Middle frontal gyrus (tissue), 1 donor: ENCODE data around the gene MEIOC.
"Not testable (repeated sequence)": the region's sequence is repeated elsewhere in the genome, so short reads cannot be mapped to it uniquely, and the experiment has no call there.

Experiments
- DNase-seq: peaks from one replicate; pipeline ENCODE4 v3.0.0-alpha.2; 2015; ENCODE audit warnings: low spot score; ENCODE audit errors: extremely low spot score

The MEIOC gene

DNA sequence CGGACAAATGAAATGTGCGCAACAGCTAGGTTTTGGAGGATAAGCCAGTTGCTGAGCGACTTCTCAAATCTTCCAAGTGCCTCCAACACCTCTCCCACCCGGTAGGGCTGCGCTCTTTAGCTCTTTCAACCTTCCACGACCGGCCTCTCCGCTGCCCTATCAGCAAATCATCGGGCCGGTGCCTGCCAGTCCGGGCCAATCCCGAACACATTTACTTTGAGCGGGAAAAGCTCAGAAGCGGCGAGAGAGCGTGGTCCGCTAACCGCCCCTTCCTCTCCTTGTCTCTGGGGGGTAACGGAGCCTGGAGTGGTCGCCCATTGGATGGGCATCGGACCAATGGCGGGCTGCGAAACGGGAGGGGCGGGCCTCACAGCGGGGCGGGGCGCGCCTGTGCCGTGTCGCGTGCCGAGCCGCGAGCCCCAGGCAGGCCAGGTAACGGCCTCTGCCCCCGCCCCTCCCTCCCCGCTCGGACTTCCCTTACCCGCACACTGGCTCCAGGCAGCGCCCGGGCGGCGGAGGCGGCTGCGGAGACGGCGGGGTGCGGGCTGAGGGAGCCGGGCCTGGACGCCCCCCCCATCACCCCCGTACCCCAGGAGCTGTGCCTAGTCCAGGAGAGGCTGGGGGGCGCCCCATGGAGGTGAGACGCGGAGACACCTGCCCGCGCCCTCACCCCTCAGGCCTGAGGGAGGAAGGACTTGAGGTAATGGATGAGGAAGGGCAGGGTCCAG lies at the start of gene MEIOC:
TSS of gene MEIOC (plus strand) at position 486 of the 728 bp plus-strand sequence. CDS start at position 632, 146 bp downstream.
- no peak for DNase-seq

DNA sequence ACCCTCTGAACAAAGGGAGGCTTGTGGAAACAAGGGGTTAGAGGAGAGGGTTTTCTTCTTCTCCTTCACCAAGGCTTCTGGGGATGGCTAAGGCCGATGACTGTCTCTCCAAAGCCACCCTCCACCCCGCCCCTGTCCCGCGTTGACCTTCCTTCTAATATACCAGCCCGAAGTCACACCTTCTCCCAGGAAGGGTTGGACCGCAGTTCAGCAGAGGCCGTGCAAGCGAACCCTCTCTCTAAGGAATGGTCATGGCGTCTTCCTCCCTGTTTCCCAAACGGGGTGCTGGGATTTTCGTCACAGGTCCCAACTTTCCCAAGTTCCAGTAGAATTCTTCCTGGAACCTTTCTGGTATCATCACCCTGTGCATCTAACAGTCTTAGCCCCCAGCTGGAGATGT lies 49.6 kb upstream of the MEIOC start:
- DNase-seq: no peak

DNA sequence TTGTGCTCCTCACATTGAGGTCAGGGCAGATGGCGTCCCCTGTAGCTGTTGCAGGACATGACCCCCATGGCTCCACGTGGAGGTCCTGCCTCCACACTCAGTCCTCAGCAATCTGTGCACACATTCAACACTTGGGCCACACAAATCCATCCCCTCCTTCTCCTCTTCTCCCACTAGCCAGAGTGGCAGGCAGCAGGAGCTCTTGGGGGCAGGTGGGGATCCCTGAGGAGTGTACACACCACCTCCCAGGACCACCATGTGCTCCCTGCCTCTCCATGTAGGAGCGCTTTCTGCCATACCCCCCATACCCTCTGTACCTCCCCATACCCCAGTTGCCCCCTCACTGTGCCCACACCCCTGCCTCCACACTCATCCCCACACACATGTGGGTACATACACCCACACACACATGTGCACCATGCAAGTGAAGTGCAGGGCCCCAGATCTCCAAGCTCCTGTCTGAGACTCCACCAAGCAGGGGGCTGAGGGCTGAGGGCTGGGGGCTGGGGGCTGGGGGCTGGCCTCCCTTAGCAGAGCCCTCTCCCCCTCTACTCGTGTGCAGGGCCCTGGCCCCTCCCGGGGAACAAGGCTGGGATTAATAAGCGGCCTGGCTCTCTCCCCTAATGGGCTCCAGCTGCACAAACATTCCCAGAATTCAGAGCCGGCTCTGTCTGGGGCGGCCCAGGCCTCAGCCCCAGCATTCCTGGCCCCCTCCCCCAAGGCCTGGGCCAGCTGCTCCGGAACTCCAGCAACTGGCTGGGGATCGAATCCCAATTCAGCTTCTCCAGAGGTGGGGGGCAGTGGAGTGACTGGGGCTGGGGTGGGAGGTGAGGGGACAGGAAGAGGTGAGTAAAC lies 48.2 kb upstream of the MEIOC start:
- DNase-seq: no peak

DNA sequence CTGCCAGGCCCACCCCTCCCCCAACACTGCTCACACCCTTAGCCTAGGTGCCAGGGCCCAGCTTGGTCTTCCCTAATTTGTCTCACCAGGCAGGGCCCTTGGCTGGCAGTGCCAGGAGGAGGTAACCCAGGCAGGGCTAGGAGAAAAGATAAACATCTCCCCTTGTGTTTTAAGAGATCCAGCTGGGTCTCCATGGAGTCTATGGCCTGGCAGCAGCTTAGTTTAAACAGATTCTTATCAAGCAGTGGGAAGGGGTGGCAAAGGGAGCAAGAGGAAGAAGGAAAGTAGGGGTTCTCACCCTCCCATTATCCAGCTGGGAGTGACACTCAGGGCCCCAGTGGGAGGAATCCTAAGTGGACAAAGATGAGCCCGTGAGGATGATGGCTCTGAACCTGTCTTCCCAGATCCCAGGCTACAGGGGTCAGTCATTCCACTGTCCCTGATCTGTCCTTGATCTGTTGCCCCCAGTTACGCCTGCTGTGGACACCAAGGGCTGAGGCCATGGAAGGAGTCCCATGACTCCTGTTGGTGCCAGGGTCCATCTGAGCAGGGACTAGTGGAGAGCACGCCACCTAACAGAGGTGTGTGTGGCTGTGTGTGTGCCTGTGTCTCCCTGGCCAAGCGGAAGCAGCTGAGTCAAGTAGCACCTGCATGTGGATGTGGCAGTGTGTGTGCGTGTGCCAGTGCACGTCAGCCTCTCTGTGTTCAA lies 47.4 kb upstream of the MEIOC start:
- no peak for DNase-seq

DNA sequence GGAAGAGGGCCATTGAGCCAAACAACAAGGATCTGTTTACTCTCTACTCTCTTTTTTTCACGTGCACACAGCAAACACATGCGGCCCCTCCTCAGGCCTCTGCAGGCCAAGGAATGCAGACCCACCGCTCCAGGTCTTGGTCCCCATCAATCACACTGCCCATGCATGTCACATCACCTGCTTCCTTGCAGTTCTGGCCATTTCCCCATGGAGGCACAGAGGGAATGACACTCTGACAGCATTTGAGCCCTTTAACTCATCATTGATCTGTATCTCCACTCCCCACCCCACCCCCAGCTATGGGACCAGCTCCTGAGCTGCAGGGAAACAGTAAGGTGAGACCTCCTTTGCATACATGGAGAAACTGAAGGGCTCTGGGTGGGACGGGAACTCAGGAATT lies 45.9 kb upstream of the MEIOC start:
- DNase-seq: no peak

DNA sequence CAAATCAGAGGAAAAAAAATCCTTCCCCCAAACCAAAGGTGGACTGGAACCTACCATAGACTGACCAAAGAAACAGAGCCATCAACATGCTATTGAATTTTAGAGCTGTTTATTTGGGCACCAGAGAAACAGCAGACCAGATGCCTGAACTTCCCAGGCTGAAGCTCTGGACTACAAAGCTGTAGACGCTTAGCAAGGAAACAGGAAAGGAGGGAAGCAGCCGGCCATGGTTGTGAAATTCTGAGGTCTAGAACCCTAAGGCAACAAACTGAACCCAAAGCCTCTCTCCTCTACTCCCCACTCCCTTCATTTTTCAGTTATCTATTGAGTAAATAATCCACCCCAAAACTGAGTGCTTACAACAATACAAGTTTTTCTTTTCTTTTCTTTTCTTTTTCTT lies 45.4 kb upstream of the MEIOC start:
- no peak for DNase-seq

DNA sequence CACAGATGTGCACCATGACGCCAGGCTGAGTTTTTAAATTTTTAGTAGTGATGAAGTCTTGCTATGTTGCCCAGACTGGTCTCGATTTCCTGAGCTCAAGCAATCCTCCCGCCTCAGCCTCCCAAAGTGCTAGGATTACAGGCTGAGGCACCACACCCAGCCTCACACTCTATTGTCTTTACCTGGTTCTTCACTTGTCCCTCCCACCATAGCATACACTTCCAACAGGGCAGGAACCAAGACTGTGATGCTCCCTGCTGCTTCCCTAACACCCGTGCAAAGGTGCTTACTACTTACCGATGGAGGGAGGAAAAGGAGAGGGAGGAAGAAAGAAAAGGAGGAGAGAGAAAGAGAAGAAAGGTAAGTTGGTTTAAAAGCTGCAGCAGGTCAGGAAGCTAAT lies 41.4 kb upstream of the MEIOC start:
- DNase-seq: no peak

DNA sequence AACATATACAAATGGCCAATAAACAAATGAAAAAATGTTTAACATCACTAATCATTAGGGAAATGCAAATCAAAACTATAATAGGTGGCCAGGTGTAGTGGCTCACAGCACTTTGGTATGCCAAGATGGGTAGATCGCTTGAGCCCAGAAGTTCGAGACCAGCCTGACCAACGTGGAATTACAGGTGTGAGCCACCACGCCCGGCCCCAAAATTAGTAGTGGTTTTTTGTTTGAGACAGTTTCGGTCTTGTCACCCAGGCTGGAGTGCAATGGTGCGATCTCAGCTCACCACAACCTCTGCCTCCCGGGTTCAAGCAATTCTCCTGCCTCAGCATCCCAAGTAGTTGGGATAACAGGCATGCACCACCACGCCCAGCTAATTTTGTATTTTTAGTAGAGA lies 37.6 kb upstream of the MEIOC start:
- DNase-seq: not testable (repeated sequence)

DNA sequence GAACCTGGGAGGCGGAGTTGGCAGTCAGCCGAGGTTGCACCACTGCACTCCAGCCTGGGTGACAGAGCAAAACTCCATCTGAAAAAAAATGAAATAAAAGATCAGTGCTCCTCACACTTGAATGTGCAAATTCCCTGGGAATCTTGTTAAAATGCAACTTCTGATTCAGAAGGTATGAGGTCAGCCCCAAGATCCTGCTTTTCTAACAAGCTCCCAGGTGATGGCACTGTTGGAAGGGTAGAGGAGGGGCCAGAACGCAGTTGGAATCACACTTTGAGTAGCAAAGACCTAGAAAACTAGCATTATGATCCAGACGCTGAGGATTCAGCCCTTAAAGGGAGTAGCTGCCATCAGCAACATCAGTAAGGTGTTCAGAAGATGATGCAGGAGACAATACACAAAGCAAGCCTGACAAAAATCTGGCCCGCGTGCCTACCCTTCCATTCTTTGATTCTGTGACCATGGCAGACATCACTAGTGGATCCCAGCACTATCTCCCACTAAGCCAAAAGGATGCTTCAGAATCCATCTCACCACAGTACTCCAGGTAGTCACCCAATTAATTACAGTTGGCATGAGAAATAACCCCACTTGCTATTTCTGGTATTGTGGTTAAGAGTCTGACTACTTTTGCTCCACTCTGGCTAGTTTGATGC lies 33.1 kb upstream of the MEIOC start:
- DNase-seq: no peak

DNA sequence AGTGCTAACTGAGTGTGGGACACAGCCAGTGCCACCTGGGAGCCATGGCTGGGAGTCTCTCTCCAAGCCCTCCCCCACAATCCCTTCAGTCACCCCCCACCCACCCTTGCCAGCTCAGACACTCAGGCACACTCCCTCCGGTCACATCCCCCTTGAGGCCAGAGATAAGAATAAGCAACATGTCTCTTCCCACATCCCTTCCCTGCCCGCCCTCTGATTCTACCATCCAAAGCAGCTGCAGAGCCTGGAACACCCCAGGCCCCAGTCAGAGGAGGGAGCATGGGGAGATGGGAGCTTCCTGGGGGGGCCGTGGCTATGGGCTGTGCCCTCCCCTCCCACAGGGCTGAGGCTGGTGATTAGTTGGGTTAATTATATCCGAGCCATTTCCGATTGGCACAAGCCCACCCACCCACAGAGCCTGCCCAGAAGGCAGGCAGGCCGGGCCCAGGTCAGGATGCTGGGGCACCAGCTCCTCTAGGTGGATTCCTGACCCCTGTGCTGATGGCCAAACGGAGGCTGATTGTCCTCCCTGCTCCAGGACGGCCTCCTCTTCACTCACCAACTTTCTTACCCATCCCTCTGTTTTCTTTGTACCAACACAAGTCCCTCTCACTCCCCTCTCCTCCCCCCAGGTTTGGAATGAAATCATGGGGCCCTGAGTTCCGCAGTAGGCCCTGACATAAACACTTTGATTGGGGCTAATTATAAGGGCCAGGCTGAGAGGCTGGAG lies 28.6 kb upstream of the MEIOC start:
- no peak for DNase-seq

DNA sequence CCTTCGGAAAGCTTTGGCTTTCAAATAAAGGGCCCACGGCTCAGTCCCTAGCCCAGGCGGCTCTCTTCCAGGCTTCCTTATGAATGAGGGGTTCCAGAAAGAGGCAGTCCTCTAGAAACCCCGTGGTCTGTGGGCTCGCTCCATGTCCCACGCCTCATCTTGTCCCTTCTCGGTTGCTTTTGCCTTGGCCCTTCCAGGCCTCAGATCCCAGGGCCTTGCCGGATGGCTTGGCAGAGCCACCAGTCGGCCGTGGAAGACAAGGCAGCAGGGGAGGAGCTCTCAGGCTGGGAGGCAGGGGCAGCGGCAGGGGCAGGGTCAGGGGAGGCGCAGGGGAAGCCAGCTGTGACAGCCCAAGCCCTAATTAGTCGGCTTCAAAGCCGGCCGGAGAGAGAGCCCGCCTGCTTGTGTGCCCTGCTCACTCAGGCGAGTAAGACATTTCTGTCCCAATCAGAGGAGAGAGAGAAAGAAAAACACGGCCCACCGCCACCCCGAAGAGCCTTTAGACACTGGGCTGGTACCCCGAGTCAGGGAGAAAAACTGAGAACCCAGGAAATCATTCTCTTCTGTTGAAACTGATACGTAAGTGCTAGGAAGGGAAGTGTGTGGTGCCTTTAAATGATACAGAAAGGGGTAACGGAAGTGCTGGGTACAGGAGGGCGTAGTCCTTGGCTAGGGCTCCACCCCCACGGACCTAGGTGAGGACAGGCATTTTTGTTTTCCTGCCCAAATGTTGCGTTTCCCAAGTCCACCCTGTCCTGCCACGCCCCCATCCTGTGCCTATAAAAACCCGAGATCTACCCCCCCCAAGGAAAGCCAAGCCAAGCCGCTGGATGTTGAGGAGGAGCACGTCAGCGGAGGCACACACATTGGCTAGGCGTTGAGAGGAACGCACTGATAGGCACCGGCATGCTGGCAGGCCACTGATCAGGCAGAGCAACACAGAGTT lies 27.8 kb upstream of the MEIOC start:
- no peak for DNase-seq

DNA sequence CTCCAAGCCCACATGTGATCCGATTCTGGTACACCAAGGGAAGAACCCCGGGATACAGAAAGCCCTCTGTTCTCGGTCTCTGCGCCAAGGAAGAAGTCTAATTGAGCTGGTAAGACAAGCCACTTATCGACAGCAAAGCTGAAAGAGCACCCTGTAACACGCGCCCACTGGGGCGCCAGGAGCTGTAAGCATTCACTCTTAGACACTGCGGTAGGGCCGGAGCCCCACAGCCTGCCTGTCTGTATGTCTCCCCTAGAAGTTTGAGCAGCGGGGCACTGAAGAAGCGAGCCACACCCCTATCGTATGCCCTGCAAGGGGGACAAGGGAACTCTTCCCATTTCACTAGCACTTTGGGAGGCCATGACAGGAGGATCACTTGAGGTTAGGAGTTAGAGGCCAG lies 27.0 kb upstream of the MEIOC start:
- no peak for DNase-seq

DNA sequence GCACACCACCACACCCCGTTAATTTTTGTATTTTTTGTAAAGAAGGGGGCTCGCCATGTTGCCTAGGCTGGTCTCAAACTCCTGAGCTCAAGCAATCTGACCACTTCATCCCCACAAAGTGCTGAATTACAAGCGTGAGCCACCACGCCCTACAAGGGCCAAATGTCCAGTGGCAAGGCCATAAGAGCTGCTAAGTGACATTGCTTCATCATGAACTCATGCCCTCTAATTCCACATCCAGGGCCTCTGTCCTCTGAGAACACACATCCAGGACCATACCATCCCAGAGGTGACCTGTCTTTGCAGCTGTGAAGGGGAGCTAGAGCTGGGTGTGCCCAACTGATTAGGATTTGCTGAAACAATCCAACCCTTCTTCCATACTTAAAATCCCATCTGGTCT lies 25.6 kb upstream of the MEIOC start:
- DNase-seq: no peak

DNA sequence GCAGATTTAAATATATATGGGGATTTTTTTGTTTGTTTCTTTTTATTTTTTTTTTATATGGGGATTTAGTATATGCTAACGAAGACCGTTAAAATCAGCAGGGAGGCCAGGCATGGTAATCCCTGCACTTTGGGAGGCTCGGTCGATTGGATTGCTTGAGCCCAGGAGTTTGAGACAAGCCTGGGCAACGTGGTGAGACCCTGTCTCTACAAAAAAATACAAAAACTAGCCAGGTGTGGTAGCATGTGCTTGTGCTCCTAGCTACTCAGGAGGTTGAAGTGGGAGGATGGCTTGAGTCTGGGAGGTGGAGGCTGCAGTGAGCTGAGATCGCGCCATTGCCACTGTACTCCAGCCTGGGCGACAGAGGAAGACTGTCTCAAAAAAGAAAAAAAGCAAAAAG lies 22.3 kb upstream of the MEIOC start:
- no peak for DNase-seq

DNA sequence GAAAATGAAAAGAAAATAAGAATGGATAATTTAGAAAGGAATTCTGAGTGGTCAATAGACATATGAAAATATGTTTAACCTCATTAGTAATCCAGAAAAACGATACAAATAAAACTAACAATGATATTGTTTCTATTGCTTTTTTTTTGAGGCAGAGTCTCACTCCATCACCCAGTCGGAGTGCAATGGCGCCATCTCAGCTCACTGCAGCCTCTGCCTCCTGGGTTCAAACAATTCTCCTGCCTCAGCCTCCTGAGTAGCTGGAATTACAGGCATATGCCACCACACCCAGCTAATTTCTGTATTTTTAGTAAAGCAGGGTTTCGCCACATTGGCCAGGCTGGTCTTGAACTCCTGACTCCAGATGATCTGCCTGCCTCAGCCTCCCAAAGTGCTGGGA lies 21.9 kb upstream of the MEIOC start:
- DNase-seq: not testable (repeated sequence)

DNA sequence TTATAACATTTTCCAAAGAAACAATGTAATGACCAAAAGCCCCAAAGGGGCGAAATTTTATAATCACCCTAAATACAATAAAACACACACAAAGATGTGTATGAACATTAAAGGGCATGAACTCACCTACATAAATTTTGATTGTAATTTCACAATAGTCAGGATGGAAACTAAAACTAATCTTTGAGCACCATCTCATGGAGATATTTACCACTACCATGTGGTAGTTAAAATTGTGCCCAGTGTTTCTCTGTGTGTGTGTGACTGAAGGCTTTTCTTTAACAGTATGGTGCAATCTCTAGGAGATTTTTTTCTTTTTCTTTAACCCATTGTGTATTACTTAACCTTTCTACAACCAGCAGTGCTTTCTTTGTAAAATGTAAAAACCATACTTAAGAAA lies 19.7 kb upstream of the MEIOC start:
- peak; percentile 15 for DNase-seq

DNA sequence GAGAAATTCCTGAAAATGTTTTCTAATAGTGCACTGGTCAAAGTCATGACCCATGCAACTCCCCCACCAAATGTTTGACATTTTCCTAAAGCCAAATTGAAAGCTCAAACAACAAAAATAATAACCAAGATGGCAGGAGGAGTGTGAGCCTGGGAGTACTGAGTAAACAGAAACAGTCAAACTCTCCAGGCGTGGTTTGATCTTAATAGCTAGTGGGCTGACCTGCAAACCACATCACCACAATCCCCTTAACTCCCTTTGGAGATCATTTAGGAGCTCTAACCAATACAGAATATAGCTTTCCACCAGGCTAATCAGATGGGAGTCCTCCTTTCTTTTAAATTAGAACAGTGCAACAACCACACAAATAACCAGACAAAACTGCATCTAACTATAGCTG lies 19.2 kb upstream of the MEIOC start:
- no peak for DNase-seq

DNA sequence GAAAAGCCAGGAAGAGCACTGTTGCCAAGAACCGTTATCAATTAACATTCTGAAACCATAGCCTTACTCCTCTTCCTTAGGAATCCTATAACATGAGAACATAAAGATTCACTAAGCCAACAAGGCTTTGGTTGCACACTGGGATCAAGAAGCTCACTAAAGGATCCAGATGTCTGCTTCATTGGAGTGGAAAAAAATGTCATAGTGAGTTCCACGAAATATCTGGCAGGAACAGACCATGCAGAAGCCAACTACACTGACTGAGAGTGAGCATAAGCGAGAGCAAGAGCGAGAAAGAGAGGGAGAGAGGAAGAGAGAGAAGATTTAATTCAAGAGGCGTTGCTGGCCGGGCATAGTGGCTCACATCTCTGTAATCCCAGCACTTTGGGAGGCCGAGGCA lies 13.4 kb upstream of the MEIOC start:
- DNase-seq: no peak

DNA sequence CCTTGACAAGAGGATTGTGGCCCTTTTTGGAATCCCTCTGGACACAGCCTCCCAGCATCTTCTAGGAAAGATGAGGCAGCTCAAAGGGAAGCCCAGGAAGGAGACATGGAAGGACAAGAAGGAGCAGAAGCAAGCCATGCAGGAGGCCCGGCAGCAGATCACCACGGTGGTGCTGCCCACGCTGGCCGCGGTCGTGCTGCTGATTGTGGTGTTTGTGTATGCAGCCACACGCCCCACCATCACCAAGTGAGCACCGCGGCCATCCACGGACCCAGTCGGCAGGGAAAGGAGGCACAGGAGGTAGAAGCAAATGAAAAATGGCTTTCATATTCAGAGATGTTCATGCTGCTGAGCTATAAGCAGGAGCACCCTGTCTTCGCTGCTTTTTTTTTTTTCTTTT lies 10.9 kb upstream of the MEIOC start:
- DNase-seq: no peak

DNA sequence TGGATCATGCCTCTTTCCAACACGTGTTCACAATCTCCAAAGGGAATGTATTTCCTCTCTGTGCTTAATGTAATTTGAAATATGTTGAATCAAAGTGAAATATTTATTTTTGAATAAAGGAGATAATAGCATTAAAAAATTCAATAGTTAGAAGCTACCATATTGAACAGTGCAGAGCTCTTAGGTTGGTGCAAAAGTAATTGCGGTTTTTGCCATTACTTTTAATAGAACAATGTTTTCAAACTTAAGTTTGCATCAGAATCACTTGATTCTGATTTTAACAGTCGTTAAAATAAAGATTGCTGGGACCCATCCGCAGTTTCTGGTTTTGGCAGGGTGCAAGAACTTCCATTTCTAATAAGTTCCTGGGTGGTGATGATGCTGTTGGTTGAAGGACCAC lies 10.0 kb upstream of the MEIOC start:
- no peak for DNase-seq
